GM10266 (cell line): ENCODE data around the gene C16orf74.

Source experiments
- DNase-seq: peaks from one replicate; pipeline ENCODE4 v3.0.0; 2012; ENCODE audit errors: extremely low spot score
- TF ChIP-seq, protein P1 (sequence below): IDR thresholded peaks from 2 replicates; pipeline ENCODE4 v1.5.1; 2012; ENCODE audit warnings: mild to moderate bottlenecking, low read depth; ENCODE audit not compliant: control insufficient read depth, insufficient read depth; ENCODE audit errors: missing control alignments

The C16orf74 gene

DNA sequence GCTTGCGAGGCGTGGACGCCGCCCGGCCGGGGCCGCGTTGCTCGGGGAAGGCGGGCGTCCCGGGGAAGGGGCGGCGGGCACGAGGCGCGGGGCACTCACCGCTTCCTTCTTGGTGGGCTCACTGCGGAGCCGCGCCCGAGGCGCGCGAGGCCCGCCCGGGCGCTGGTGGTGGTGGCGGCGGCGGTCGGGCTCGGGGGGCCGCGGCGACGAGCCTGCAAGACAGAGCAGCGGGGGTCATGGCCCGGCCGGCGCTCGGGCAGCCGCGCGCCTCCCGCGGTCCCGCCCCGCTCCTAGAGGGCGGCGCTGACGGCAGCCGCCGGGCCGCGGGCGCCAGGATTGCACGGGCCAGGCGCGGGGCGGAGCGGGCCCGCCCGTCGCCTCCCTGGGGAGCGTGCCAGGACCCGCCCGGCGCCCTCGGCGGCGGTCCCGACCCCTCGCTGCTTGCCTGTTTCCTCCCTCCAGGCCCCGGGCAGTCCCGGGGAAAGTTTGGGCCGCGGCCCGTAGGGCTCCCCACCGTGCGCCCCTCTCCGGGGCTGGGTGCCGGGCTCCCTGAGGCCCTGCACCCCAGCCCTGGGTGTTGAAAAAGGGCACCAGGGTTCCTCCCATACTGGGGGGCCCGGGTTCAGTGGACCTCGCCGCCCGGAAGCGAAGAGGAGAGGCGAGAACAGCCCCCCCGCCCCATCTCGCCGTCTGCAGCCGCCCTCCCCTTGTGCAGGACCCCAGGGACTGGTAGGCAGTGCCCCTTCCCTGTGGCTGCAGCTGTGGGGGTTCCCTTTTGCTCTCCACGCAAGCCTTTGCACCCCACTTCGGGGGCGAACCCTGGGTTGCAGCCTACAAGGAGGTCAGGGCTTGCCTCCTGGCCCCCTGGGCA lies at the start of gene C16orf74:
Gene C16orf74, minus strand, starts transcription at position 270 of the 871 bp plus-strand sequence. CDS start 15,879 bp downstream, outside the sequence.
- peak; percentile 82 for DNase-seq
- TF ChIP-seq, protein P1, sequence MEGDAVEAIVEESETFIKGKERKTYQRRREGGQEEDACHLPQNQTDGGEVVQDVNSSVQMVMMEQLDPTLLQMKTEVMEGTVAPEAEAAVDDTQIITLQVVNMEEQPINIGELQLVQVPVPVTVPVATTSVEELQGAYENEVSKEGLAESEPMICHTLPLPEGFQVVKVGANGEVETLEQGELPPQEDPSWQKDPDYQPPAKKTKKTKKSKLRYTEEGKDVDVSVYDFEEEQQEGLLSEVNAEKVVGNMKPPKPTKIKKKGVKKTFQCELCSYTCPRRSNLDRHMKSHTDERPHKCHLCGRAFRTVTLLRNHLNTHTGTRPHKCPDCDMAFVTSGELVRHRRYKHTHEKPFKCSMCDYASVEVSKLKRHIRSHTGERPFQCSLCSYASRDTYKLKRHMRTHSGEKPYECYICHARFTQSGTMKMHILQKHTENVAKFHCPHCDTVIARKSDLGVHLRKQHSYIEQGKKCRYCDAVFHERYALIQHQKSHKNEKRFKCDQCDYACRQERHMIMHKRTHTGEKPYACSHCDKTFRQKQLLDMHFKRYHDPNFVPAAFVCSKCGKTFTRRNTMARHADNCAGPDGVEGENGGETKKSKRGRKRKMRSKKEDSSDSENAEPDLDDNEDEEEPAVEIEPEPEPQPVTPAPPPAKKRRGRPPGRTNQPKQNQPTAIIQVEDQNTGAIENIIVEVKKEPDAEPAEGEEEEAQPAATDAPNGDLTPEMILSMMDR: no peak

- no peak for DNase-seq
- TF ChIP-seq, protein P1: no peak
Measured at GRCh38 chr16:85800321-85800669, 49.4 kb upstream of the C16orf74 start.

- TF ChIP-seq, protein P1: no peak
- DNase-seq: peak; percentile 99
Measured at GRCh38 chr16:85799497-85800320, 48.8 kb upstream of the C16orf74 start, which contains the start of the genes COX4I1 and EMC8. COX4I1 (plus strand) TSS chr16:85799695; CDS start chr16:85801206, 1,511 bp downstream. EMC8 (minus strand) TSS chr16:85799544; CDS start chr16:85799295, 249 bp downstream.

GRCh38 chr16:85798901-85799496 lies 48.1 kb upstream of the C16orf74 start:
- peak; percentile 72 for DNase-seq
- TF ChIP-seq, protein P1: no peak

DNA sequence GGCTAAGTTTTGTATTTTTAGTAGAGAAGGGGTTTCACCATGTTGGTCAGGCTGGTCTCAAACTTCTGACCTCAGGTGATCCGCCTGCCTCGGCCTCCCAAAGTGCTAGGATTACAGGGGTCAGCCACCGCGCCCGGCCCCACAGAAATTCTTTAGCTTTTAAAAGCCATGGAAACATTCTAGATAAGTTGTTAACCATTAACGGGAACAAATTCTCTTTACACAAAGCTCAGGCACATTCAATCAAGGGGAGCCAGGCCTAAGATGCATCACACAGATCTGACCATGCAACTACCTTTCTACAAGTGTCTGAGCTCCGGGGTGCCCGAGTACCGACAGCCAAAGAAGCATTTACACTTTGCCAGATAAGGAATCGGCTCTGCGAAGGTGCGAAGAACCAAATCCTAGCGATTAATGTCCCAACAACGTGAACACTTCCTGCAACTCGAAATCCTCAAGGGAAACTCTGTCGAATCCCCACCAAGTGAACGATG lies 47.4 kb upstream of the C16orf74 start:
- DNase-seq: no peak
- TF ChIP-seq, protein P1: no peak

GRCh38 chr16:85796599-85796998 lies 45.7 kb upstream of the C16orf74 start:
- TF ChIP-seq, protein P1: no peak

More at GRCh38 chr16:85796599-85796998, 45.7 kb upstream of the C16orf74 start:
- no peak for DNase-seq
